Measurements from ENCODE around the gene ASB1.

DNA sequence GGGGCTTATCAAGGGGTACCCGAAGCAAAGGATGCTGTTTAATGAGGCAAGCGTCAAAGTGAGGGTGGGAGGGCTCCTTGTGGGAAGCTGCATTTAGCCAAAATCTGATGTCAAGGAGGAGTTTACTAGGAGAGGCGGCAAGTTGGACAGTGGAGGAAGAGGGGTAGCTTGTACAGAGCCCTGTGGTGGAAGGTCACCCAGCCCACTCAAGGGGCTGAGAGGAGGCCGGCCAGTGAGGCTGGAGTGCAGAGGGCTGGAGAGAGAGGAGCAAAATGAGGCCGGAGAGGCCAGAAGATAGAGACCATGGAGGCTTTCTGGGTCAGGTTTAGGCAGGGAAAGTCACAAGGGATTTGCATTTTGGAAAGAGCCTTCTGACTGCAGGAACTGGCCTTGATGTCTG is 49.5 kb downstream of the ASB1 start:
- TF ChIP-seq EZH2 (IDR thresholded peaks at IDR 0.05) (no peak), POLR2AphosphoS5 (IDR thresholded peaks at IDR 0.05; ENCODE audit: borderline replicate concordance, low read depth, low read length) (no peak), FOXP2 (optimal IDR thresholded peaks at IDR 0.05; ENCODE audit: control extremely low read depth, extremely low read length, insufficient read depth) (no peak)
